Hematopoietic multipotent progenitor cell (in vitro differentiated cells): ENCODE measurements around the gene CTAG1A. TPM values are rescaled to one million over a fixed set of nuclear protein-coding genes. Genes with fewer than 3 reads are reported as not detected.
"Not testable (repeated sequence)": the region's sequence is repeated elsewhere in the genome, so short reads cannot be mapped to it uniquely, and the experiment has no call there.

Experiments
- DNase-seq, 3 donors: peaks; one replicate each; pipeline ENCODE4 v3.0.0-alpha.2; 2011 to 2015; ENCODE audit warnings: low read depth in 2 of 3, low spot score in 2 of 3
- total RNA-seq: library from RNA; depleted of rRNA; stranded (reverse); fragments of >200 nt; gene quantifications from one replicate; pipeline ENCODE4 v1.2.3, GENCODE V29; 2012

CTAG1A gene
- total RNA-seq, 1 donor: not detected

- not testable (repeated sequence) for DNase-seq
Measured at GRCh38 chrX:154570361-154570760, 14.6 kb upstream of the CTAG1A start.

GRCh38 chrX:154573061-154573460 lies 11.9 kb upstream of the CTAG1A start:
- not testable (repeated sequence) for DNase-seq

- DNase-seq: not testable (repeated sequence)
Measured at GRCh38 chrX:154575076-154575475, 9.9 kb upstream of the CTAG1A start.

- not testable (repeated sequence) for DNase-seq
Measured at GRCh38 chrX:154582994-154583393, 1.9 kb upstream of the CTAG1A start.

GRCh38 chrX:154590415-154590814 lies 5.5 kb downstream of the CTAG1A start:
- not testable (repeated sequence) for DNase-seq

GRCh38 chrX:154592505-154592904 lies 7.6 kb downstream of the CTAG1A start:
- no peak for DNase-seq

GRCh38 chrX:154593201-154593600 lies 8.3 kb downstream of the CTAG1A start:
- no peak for DNase-seq

GRCh38 chrX:154594491-154594890 lies 9.6 kb downstream of the CTAG1A start:
- no peak for DNase-seq

- DNase-seq: no peak
Measured at GRCh38 chrX:154595559-154596249, 10.8 kb downstream of the CTAG1A start.

GRCh38 chrX:154596290-154596929 lies 11.5 kb downstream of the CTAG1A start:
- DNase-seq: peak in 2 of 3 donors; percentile 42 to 73

GRCh38 chrX:154597221-154597620 lies 12.3 kb downstream of the CTAG1A start:
- DNase-seq: no peak

GRCh38 chrX:154598656-154599055 lies 13.7 kb downstream of the CTAG1A start:
- DNase-seq: no peak

GRCh38 chrX:154599531-154599930 lies 14.6 kb downstream of the CTAG1A start:
- no peak for DNase-seq

GRCh38 chrX:154600759-154601374 lies 15.9 kb downstream of the CTAG1A start:
- no peak for DNase-seq

- DNase-seq: no peak
Measured at GRCh38 chrX:154602226-154602625, 17.3 kb downstream of the CTAG1A start.

- no peak for DNase-seq
Measured at GRCh38 chrX:154602766-154603437, 18.0 kb downstream of the CTAG1A start.

GRCh38 chrX:154603438-154604430 lies 18.8 kb downstream of the CTAG1A start:
- DNase-seq: peak in 2 of 3 donors; percentile 59 to 73

GRCh38 chrX:154605566-154605965 lies 20.6 kb downstream of the CTAG1A start:
- DNase-seq: no peak

- no peak for DNase-seq
Measured at GRCh38 chrX:154607370-154607769, 22.4 kb downstream of the CTAG1A start.

GRCh38 chrX:154607976-154608375 lies 23.0 kb downstream of the CTAG1A start:
- not testable (repeated sequence) for DNase-seq
